Dedifferentiated amniotic fluid mesenchymal stem cell (primary cell): ENCODE results near the gene ACTA1.
"Not testable (repeated sequence)": the region's sequence is repeated elsewhere in the genome, so short reads cannot be mapped to it uniquely, and the experiment has no call there.

Source experiments
- DNase-seq: peaks from one replicate; pipeline ENCODE4 v3.0.0-alpha.2; 2016; ENCODE audit errors: extremely low spot score

Gene ACTA1

DNA sequence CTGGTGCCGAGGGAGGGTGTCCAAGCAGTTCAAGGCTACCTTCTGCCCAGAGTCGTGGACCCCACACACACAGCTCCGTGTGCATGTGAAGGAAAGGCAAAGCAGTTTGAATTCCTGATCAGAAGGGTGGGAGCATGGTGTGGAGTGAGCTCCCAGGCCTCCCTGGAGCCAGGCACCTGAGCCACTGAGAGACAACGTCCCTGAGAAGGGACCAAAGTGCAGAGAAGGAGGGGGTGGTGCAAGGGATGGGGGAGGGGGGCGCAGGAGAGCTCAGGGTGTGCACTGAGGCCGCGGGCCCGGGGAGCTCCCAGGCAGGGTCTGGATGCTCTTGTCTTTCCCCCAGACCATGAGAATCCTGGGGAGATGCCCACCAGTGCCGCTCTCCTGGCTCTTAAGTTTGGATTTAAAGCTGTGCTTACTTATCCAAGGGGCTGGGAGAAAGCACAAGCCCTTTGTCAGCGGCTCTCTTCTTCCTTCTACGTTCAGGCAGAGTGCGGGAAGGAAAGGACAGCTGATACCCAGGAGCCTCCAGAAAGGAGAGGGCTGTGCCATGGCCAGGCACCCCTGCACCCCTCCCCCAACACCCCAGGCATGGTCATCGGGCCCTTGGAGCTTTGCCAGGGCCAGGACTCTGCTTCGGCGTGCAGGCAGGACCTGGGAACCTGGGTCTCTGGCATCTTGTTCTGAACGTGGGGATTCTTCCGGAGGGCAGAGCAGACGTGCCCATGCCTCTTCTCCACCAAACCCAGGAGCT lies 24.1 kb downstream of the ACTA1 start:
- no peak for DNase-seq

DNA sequence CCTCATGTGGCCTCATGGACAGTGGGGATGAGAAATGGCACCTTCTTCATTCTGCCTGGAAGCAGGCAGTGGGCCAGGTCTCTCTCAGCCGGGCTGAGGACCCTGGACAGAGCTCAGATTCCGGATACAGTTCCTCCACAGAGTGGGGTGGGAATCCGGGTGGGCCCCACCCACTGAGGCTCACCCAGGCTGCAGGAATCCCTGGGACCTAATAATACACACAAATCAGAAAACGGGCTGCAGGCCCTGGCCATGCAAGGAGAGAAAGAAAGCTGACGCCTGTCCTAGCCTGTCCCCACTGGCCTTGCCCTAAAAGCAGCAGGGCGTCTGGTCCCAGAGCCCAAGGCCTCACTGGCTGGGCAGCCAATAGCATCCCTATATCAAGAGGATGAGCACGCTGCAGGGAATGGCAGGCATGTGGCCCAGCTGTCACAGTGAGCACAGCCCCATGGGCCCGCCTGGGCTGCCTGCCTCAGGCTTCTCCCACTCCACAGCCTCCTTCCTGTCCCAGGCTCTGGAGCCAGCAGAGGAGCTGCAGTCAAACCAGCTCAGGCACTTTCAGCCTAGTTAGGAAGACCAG lies 25.3 kb downstream of the ACTA1 start:
- no peak for DNase-seq

GRCh38 chr1:229407206-229408026 lies 26.5 kb downstream of the ACTA1 start:
- no peak for DNase-seq

DNA sequence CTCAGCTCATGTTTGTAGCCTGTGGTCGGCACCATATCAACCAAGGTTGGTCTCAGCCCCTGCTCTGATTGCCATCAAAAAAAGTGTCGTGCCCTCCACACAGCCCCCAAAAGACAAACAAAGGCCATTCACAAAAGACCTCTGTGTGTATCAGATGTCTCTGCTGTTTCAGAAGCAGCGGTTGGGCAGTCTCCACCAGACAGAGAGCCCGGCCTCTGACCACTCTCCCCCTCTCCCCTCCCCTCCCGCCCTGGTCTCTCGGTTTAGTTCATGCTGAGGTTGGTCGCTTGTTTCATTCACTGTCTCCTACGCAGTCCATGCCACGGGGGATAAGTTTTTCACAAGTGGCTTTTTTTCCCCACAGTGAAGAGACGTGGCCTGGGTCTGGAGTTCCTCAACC lies 27.1 kb downstream of the ACTA1 start:
- no peak for DNase-seq

DNA sequence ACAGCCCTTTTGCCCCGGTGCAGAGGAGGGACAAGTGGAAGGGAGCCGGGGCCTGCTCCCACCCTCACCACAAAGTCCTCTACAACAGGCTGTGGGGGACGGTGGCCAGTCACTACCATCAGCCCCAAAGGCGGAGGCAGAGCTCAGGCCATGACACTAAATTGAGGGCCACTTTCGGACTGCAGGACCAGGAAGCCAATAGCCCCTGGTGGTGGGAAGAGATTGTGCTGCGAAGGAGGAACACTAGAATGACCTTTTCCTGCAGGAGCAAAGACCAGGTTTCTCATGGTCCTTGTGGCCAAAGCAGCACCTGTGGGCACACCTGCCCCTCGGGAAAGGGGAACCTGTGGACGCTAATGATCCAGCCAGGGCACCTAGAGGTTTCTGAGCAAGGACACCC lies 30.3 kb downstream of the ACTA1 start:
- no peak for DNase-seq

DNA sequence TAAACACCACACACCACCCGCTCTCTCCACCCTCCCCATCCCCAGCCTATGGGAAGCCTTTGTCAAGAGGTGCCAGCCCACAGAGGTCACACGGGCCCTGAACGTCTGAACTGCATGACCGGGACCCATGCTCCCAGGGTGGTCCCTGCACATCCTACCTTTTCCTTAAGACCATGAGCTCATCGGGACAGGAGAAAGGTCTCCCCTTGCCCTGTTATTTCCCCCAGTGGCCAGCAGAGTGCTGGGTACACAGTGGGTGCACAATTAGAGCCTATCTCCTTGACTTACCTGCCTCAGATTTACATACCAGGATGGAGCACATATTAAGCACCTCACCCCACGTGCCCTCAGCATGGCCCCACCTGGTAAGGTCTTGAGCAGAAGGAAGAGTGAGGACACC lies 30.9 kb downstream of the ACTA1 start:
- no peak for DNase-seq

- DNase-seq: not testable (repeated sequence)
These were observed 31.6 kb downstream of the ACTA1 start for GRCh38 chr1:229402329-229402728.

DNA sequence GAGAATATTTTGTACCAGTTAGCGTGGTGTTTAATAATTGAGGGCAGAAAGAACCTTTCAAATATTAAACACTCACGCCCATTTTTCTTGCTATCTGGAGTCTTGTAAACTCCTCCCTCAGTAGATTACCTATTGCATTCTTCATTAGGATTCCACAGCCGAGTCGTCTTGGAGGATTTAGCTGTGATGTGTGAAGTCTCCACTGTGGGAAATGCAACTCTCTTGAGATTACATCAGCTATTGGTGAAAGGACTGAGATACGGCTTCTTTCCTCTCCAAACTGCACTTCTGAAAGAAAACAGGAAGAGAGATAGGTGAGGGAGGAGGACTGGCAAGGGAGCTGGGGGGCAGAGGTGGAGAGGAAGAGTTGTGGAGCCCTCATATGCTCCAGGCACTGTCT lies 36.1 kb downstream of the ACTA1 start:
- no peak for DNase-seq

- no peak for DNase-seq
These were observed 37.2 kb downstream of the ACTA1 start for GRCh38 chr1:229396585-229397206.

DNA sequence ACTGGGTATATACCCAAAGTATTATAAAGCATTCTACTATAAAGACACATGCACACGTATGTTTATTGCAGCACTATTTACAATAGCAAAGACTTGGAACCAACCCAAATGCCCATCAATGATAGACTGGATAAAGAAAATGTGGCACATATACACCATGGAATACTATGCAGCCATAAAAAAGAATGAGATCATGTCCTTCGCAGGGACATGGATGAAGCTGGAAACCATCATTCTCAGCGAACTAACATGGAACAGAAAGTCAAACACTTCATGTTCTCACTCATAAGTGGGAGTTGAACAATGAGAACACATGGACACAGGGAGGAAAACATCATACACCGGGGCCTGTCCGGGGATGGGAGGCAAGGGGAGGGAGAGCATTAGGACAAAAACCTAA lies 39.4 kb downstream of the ACTA1 start:
- DNase-seq: not testable (repeated sequence)

DNA sequence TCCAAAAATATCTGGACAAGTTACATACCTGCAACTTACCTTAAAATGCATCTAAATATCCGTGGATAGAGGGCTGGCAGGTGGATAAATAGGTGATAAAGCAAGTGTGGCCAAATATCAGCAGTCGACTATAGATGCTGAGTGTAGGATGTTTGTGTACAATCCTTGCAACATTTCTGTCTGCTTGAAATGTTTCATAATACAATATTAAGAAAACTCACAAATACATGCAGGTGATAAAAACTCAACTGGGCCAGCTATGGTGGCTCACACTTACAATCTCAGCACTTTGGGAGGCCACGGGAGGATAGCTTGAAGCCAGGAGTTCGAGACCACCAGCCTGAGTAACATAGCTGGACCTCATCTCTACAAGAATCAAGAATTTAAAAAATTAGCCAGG lies 41.0 kb downstream of the ACTA1 start:
- DNase-seq: no peak

- DNase-seq: no peak
These were observed 43.8 kb downstream of the ACTA1 start for GRCh38 chr1:229390130-229390529.

DNA sequence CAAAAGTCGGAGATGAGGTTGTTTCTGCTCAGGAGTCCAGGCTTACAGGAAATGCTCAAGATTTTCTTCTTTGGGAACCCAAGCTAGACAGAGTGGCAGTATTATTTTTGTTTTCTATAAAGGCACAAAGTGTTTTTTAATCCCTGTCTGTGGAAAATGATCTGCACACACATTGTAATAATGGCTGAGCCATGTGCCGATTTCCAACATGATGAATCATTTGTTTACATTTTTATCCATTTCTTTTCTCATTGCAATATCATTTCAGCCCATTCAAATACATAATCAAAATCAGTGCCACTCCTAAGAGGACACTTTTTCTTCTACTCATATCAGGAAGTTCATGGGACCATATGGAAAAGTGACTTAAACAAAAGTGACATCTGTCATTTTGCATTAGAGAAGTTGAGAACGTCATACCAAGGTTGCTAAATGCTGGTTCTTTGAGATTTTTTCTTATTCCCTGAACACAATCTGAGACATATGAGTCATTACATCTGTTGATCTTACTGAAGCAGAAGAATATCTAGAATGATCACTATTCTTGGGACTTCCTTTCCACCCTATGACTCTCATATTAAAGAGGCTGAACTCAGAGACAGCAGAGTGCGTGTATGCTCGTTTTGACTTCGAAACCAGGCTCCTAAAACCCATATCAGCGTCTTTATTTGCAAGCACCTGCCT lies 44.9 kb downstream of the ACTA1 start:
- DNase-seq: peak; percentile 42

- DNase-seq: no peak
These were observed 47.9 kb downstream of the ACTA1 start for GRCh38 chr1:229385853-229386456.

DNA sequence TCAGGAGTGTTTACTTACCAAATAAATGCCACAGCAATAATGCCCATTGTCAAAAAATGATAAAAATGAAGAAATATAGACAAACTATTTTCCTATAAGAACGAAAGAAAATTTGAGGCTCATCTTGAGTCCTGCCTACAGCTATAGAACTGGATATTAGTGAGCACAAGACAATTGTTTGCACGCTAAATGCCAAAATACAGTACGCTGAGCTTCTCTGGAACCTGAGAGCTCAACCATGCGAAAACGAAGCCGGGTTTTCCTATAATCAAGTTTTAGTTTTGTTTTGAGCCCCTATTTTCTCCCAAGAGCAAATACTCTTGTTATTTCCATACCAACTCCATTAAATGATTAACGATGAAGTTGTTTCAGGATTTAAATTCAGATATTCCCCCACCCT lies 49.1 kb downstream of the ACTA1 start:
- DNase-seq: no peak

DNA sequence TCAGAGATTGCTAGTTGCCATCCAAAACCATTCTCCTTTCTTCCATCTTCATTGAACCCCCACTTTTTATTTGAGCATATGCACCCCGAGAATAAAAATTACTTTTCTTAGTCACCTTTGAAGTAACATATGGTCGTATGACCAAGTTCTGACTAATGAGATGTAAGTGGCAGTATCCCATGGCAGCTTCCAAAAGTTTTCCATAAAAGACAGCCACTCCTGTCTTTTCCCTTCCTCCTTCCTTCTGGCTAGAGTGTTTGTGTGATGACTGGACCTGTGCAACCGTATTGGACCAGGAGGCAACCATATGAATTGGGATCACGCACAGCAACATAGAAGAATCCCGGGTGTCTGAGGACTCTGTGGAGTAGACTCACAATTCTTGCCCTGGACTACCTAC lies 49.9 kb downstream of the ACTA1 start:
- DNase-seq: no peak

- no peak for DNase-seq
These were observed 50.7 kb downstream of the ACTA1 start for GRCh38 chr1:229383188-229383587.
